Gastrocnemius medialis (tissue), 4 donors: ENCODE data around the gene HLA-DPA1. TPM values are rescaled to one million over a fixed set of nuclear protein-coding genes. Genes with fewer than 3 reads are reported as not detected.

Experiments used
- ATAC-seq, 2 donors: fragments of 150-250 bp; one replicate each; pipeline ENCODE4 v1.9.1; 2016
- DNase-seq, 2 donors: peaks; one replicate each; pipeline ENCODE4 v3.0.0-alpha.2; 2019
- H3K27ac ChIP-seq, 4 donors: fragments of 200-600 bp; sonication (generic); 1 replicate in 1 of 4; 2 replicates in 3 of 4; pipeline ENCODE4 v1.5.1; 2016 to 2018; ENCODE audit warnings: mild to moderate bottlenecking in 2 of 4, moderate library complexity in 1 of 4
- H3K27me3 ChIP-seq, 3 donors: fragments of 200-600 bp; sonication (generic) in 2 of 3; 1 replicate in 1 of 3; 2 replicates in 2 of 3; pipeline versions ENCODE4 v1.5.1 to v1.6.0; 2016 to 2019; ENCODE audit warnings: mild to moderate bottlenecking in 1 of 3, moderate library complexity in 1 of 3
- H3K36me3 ChIP-seq, 2 donors: fragments of 200-600 bp; sonication (generic) in 1 of 2; one replicate each; pipeline ENCODE4 v1.5.1; 2017 to 2018
- H3K4me1 ChIP-seq, 2 donors: fragments of 200-600 bp; sonication (generic) in 1 of 2; one replicate each; pipeline ENCODE4 v1.5.1; 2016 to 2017; ENCODE audit warnings: mild to moderate bottlenecking in 2 of 2
- H3K4me3 ChIP-seq, 4 donors: fragments of 200-600 bp; sonication (generic) in 3 of 4; 1 replicate in 1 of 4; 2 replicates in 3 of 4; pipeline ENCODE4 v1.5.1; 2016 to 2019; ENCODE audit warnings: mild to moderate bottlenecking in 2 of 4
- H3K9me3 ChIP-seq, 3 donors: fragments of 200-600 bp; sonication (generic) in 2 of 3; 1 replicate in 1 of 3; 2 replicates in 2 of 3; pipeline ENCODE4 v1.5.1; 2016 to 2019
- CTCF ChIP-seq, 5 experiments: fragments of 450-650 bp in 3 of 5; fragments of 200-600 bp in 2 of 5; sonication (generic) in 2 of 5; IDR thresholded peaks in 4 of 5; conservative IDR thresholded peaks in 1 of 5; 1 replicate in 4 of 5; 2 replicates in 1 of 5; pipeline ENCODE4 v1.5.1; 2016 to 2019; ENCODE audit warnings: antibody characterized with exemption in 5 of 5, mild to moderate bottlenecking in 3 of 5, moderate library complexity in 3 of 5
- POLR2A ChIP-seq, 2 donors: fragments of 450-650 bp; IDR thresholded peaks; one replicate each; pipeline ENCODE4 v1.6.1; 2017; ENCODE audit warnings: antibody characterized with exemption in 2 of 2, mild to moderate bottlenecking in 2 of 2, moderate library complexity in 2 of 2
- in situ Hi-C, 4 donors: fragments of 200-750 bp; cut with MboI; loops; one replicate each; pipeline versions ENCODE4 v1.15.0 to v1.8.0; 2017; ENCODE audit warnings: low sequenced_read_pairs in 4 of 4
- intact Hi-C: fragments of 100-400 bp; cut with DNase I; formaldehyde crosslinking; loops from one replicate; pipeline ENCODE4 v1.15.1; 2023; ENCODE audit warnings: low total_unique reads
- total RNA-seq, 4 donors: library from RNA; depleted of rRNA; stranded (reverse); fragments of >200 nt; gene quantifications; one replicate each; pipeline versions ENCODE4 v1.1.0 to v1.2.3, GENCODE V29; 2016

Gene HLA-DPA1
- total RNA-seq: 10 to 100 TPM in 3 of 4 donors, 1 to 10 TPM in 1; 6.8 to 51.8 (median 23.4) TPM

- in situ Hi-C loops: no loop called here
- no peaks in the 10 kb centered on the region for H3K4me1 ChIP-seq
- TF ChIP-seq POLR2A (IDR thresholded peaks at IDR 0.05) (peak; percentile 22 to 77), CTCF (IDR thresholded peaks at IDR 0.05 in 4 of 5, conservative IDR thresholded peaks at IDR 0.05 in 1 of 5) (no peak)
- DNase-seq: peak; percentile 25 to 26
- peak within 1 kb of the TSS; percentile 43 to 76 (median 66) for H3K27ac ChIP-seq
- H3K36me3 ChIP-seq: no peaks in the 10 kb centered on the region
- peak within 1 kb of the TSS; percentile 37 to 49 (median 41) for H3K4me3 ChIP-seq
- H3K9me3 ChIP-seq: no peaks in the 10 kb centered on the region
- H3K27me3 ChIP-seq: no peaks in the 10 kb centered on the region
- peak; percentile 48 to 79 for ATAC-seq
- intact Hi-C loops: no loop called here
Observed at GRCh38 chr6:33073431-33073871, at the start of gene HLA-DPA1. HLA-DPA1 (minus strand) TSS chr6:33073649.

GRCh38 chr6:33123181-33123580 lies 49.7 kb upstream of the HLA-DPA1 start:
- no peak for DNase-seq
- Histone ChIP-seq H3K4me3 (no peak overlapping the region), H3K4me1 (no peaks in the 10 kb centered on the region), H3K27ac (no peak overlapping the region), H3K27me3 (peaks cover 0 to 2% (median 1%) of the 10 kb centered on the region in 3 donors), H3K9me3 (no peaks in the 10 kb centered on the region), H3K36me3 (no peaks in the 10 kb centered on the region)
- intact Hi-C loops (no loop called here), in situ Hi-C loops (loop anchor here in 1 of 4 donors (10.0 kb wide), 1 partner anchor 122 kb away; no protein-coding TSS in a partner anchor)
- no peak for ATAC-seq
- TF ChIP-seq POLR2A (IDR thresholded peaks at IDR 0.05) (no peak), CTCF (IDR thresholded peaks at IDR 0.05 in 4 of 5, conservative IDR thresholded peaks at IDR 0.05 in 1 of 5) (no peak)

- Histone ChIP-seq H3K27ac (no peak overlapping the region), H3K4me3 (no peak overlapping the region), H3K4me1 (no peaks in the 10 kb centered on the region), H3K9me3 (no peaks in the 10 kb centered on the region), H3K27me3 (peaks cover 24 to 34% (median 25%) of the 10 kb centered on the region in 3 donors), H3K36me3 (no peaks in the 10 kb centered on the region)
- no peak for ATAC-seq
- in situ Hi-C loops: loop anchor here in 1 of 4 donors (10.0 kb wide), 1 partner anchor 125 kb away; no protein-coding TSS in a partner anchor
- DNase-seq: no peak
- intact Hi-C loops: no loop called here
- no peak for TF ChIP-seq CTCF (IDR thresholded peaks at IDR 0.05 in 4 of 5, conservative IDR thresholded peaks at IDR 0.05 in 1 of 5)
- TF ChIP-seq POLR2A (IDR thresholded peaks at IDR 0.05): no peak
Observed at GRCh38 chr6:33120001-33120400, 46.6 kb upstream of the HLA-DPA1 start.

- in situ Hi-C loops (loop anchor here in 2 of 4 donors (5.0 kb wide), 1 partner anchor 129 kb away; no protein-coding TSS in a partner anchor), intact Hi-C loops (loop anchor here (1.0 to 2.0 kb wide), 4 partner anchors 30 to 130 kb away; no protein-coding TSS in a partner anchor)
- H3K27me3 ChIP-seq: peaks cover 24 to 35% (median 29%) of the 10 kb centered on the region in 3 donors
- no peaks in the 10 kb centered on the region for H3K9me3 ChIP-seq
- H3K4me3 ChIP-seq: no peak overlapping the region
- DNase-seq (no peak), ATAC-seq (peak; percentile 51 to 52)
- H3K4me1 ChIP-seq: no peaks in the 10 kb centered on the region
- H3K36me3 ChIP-seq: no peaks in the 10 kb centered on the region
- no peak overlapping the region for H3K27ac ChIP-seq
- TF ChIP-seq POLR2A (IDR thresholded peaks at IDR 0.05) (no peak), CTCF (IDR thresholded peaks at IDR 0.05 in 4 of 5, conservative IDR thresholded peaks at IDR 0.05 in 1 of 5) (peak; percentile 73 to 90 (median 82))
Observed at GRCh38 chr6:33118525-33119123, 45.2 kb upstream of the HLA-DPA1 start.
